ENCODE measurements around the gene MGAM2.

MGAM2 gene

DNA sequence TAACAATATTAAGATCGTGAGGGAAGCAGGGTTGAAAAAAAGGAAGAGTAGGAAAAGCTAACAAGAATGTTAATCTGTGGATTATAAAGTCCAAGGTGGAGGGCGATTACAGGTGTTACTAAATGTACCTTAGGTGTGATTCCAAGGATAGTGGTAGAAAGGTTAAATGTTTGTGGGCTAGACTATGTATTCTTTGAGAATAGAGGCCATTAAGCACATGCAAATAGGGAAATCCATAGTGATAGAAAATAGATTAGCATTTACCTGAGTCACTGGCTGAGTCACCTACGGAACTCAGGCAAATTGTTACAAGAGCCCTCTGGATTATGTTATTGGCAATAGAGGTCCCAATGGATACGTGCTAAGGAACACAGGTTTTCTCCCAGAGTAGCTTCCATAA is 9.0 kb downstream of the MGAM2 start:
- DNase-seq, result no peak

GRCh38 chr7:142123184-142123583 is 11.7 kb downstream of the MGAM2 start:
- no peak for DNase-seq

- DNase-seq, result no peak
Measured at GRCh38 chr7:142125256-142125955, 13.9 kb downstream of the MGAM2 start.

DNA sequence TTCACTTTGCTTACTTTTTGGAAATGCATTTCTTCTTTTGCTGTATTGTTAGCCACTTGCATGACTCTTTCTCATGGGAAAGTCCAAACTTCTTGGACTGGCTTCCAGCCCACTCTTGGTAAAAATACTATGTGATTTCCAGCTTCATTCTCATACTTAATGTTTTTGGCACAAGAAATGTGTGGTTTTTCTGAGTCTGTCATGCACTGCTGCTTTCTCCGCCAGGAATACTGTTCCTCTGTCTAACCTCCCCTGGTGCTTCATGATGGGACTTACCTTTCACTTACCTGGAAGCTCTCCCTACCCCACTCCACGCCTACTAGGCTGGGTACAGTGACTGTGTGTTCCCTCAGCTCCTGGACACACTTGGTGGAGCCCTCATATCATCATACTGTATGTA is 18.7 kb downstream of the MGAM2 start:
- DNase-seq, result no peak

- no peak for DNase-seq
Measured at GRCh38 chr7:142131439-142132185, 20.1 kb downstream of the MGAM2 start.

DNA sequence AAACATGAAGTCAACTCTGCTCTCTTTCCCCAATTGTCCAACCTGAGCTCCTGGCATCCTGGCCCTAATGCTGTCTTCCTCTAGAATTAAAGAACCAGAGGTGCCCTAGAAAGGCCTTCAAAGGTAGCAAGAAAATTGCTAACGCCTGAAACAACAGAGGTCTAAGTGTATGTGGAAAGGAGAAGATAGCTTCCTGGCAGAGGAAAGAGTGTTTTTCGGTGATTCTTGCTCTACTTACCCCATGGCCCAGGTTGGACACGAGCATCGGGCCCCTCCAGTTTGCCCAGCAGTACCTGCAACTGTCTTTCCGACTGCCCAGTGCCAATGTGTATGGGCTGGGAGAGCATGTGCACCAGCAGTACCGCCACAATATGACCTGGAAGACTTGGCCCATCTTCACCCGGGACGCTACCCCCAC is 22.2 kb downstream of the MGAM2 start:
- no peak for DNase-seq

- no peak for DNase-seq
Measured at GRCh38 chr7:142134909-142135308, 23.4 kb downstream of the MGAM2 start.

DNA sequence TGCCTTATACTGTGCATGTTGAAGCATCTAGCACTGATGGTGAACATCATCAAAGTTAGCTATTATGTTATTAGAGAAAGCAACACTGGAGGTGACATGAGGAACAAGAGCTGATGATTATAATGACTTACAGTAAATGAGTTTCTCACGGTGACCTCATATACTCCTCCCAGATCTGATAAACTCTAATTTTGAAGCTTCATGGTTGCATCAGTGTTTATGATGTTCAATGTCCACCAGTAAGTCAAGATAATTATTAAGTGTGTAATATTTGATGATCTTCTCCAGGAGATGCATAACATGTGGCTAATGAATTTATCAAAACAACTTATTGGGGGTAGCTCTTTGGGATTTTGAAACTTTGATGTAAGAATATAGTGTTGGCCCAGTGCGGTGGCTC is 27.5 kb downstream of the MGAM2 start:
- no peak for DNase-seq

GRCh38 chr7:142139597-142140400 is 28.3 kb downstream of the MGAM2 start:
- no peak for DNase-seq

DNA sequence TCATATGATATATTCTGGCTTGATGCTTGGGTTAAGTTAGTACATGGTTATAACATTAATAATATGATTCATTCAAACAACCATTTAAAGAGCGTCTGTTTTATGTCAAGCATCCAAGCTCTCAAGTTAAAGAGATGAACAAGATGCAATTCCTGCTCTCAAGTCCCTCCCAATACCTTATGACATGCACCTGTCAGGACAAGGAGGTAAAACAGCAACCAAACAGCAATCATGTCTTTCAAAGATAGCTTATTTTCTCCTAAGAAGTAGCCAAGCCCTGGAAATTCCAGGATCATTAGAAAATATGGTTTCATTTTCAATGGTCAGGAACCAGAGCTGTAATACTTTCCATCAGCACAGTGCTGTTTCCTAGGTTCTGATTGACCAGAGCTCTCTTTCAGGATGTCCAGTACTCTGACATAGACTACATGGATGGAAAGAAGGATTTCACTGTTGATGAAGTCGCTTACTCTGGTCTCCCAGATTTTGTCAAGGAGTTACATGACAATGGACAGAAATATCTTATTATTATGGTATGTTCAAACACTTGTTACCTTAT is 29.0 kb downstream of the MGAM2 start:
- DNase-seq, result no peak

GRCh38 chr7:142142702-142143101 is 31.2 kb downstream of the MGAM2 start:
- DNase-seq, result no peak

DNA sequence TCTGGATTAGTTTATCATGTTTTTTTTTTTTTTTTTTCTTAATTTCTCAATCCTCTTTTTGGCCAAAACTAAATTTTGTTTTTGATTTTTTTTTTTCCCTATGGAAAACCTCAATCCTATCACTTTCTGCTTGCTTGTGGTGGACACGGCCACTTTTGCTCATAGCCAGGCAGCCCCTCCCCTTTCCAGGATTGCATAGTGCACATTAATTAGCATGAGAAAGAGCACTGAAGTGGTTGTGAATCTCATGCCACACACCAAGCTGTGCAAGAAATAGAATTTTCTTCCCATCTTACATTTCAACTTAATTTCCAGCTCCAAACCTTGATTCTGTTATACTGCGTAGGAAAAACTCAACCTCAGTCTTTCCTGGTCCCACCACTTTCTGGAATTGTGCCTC is 34.6 kb downstream of the MGAM2 start:
- DNase-seq, result no peak

- DNase-seq, result no peak
Measured at GRCh38 chr7:142150356-142150755, 38.8 kb downstream of the MGAM2 start.

DNA sequence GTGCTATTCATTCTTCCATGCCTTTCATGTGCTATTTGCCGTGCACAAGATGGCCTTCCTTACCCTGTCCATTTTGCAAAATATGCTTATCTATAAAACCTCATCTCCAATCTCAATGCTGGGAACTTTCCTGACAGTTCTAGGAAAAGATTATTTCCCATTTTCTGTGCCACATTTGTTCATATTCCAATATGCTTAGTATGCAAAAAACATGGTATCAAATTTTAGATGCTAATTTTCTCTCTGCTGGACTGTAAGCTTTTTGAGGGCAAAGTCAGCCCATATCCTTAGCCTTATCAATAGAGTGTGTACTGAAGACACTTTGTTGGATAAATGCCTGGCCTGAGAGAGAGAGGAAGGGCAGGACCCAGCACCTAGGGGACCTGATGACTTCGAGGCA is 39.4 kb downstream of the MGAM2 start:
- no peak for DNase-seq

- DNase-seq, result no peak
Measured at GRCh38 chr7:142152076-142152475, 40.6 kb downstream of the MGAM2 start.

DNA sequence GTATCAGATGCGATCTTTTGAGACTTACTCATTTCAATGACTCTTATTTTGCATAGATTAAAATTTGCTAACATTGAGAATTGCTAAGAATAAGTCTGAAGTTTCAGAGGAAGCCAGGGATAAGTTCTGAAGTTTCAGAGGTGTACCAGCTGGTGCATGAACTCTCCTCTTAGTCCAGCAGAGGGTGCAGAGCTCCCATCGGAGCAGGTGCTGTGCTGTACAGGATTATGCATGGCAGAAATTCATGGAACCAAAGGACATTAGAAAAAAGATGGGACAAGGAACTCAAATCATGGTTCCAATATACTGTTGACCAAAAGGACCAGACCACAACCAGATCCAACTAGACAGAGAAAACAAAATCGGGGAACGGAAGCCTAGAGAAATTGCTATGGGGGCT is 41.9 kb downstream of the MGAM2 start:
- no peak for DNase-seq

DNA sequence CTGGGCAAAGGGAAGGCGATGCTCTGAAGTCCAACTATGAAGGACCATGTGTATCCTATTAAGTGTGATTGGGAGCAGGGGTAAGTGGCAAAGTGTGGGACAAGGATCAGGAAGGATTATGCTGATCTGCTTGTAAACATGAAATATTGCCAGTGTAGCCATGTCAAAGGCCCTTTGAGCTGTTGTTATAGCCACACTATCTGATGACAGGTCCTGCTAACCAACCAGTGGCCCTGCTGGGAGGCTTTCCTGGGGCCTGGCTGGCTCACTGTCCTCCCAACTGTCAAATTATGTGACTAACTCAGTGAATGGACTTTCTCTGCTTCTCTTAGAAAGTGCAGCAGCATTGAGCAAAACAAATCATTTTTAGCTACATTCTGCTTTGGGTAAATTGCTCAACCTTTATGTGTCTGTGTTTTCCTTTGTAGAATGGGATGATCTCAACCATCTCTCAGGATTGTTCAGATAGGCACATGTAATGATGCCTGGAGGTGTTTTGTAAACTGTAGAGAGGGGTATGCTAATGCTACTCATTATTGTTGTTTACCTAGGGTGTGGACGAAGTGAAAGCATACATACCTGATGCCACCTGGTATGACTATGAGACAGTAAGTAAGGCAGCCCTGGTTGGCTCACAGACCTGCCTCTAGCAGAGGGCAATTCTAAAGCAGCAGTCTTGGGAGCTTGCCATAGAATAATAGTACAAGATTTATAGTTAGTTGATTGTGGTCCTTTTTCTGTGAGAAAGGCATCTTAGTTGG is 47.4 kb downstream of the MGAM2 start:
- DNase-seq, result no peak

DNA sequence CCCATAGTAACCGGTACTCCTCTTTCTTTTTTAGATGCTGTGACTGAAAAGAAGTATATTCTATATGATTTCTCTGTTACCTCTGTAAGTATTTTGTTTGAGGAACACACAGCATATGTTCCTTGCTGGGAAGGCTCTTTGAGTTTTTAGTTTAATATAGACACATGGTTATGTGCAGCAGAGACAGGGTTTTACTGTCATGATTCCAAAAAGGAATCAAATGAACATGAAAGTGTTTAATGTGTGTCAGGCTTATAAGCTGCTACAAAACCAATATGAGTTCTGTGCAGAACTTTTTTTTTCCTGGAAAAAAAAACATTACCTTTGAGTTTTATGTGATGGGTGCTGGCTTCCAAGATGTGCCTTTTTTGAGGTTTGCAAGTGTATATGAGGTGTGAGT is 50.4 kb downstream of the MGAM2 start:
- no peak for DNase-seq

DNA sequence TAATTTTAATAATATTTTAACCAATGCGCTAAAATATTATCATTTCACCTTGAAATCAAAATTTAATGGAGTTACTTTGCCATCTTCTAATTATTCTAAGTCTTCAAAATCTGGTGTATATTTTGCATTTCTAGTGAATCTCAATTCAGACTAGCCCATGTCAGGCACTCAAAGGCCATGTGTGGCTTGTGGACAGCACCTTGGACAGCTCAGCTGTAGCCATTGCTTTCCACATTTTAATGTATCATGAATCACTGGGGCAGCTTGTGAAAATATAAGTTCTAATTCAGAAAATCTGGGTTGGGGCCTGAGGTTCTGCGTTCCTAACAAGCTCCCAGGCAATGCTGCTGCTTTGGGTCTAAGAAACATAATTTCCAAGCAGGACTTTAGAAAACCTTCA is 57.2 kb downstream of the MGAM2 start:
- DNase-seq, result no peak

- DNase-seq, result no peak
Measured at GRCh38 chr7:142172932-142173331, 61.4 kb downstream of the MGAM2 start.

GRCh38 chr7:142174441-142174840 is 62.9 kb downstream of the MGAM2 start:
- DNase-seq, result no peak

GRCh38 chr7:142175594-142175993 is 64.1 kb downstream of the MGAM2 start:
- DNase-seq, result no peak
